Measurements from ENCODE around the gene RGL3. TPM values are rescaled to one million over a fixed set of nuclear protein-coding genes. Genes with fewer than 3 reads are reported as not detected.
"Not testable (repeated sequence)": the region's sequence is repeated elsewhere in the genome, so short reads cannot be mapped to it uniquely, and the experiment has no call there.

RGL3 gene
- total RNA-seq, 1 donor from 2014 or later, result 0.49 TPM

DNA sequence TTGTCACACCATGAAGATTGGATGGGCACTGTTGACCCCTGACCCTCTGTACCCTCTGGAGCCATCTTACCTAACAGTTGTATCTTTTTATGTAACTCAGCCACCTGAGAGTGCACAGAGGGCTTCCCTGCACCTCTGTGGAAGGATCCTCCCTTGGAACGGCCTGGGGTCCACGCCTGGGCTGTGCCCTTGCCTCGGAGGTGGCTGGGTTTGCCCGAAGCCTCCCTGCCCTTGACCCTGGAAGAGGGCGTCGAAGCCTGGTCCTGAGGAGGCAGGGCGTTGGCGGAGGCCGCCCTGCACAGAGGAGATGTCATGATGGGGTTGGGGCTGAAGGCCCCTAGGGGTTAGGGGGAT is 15.6 kb upstream of the RGL3 start:
- H3K4me3 ChIP-seq, result peak overlapping the region; percentile 57
- Mint-ChIP-seq H3K27ac (peak overlapping the region; percentile 94), H3K4me3 (peak overlapping the region; percentile 100), H3K27me3 (ENCODE audit: insufficient read depth, low read depth) (peaks cover 7% of the 10 kb centered on the region), H3K4me1 (peaks cover 21% of the 10 kb centered on the region), H3K9me3 (no peaks in the 10 kb centered on the region), H3K36me3 (peaks cover 13% of the 10 kb centered on the region)
- H3F3A ChIP-seq (ENCODE audit: low read depth), result peaks cover 16% of the 10 kb centered on the region
- no peaks in the 10 kb centered on the region for H3K27me3 ChIP-seq
- peak overlapping the region; percentile 97 for H2AFZ ChIP-seq (replicated peaks)
- H4K20me1 ChIP-seq (ENCODE audit: low read depth), result no peaks in the 10 kb centered on the region
- no peak for DNase-seq (ENCODE audit: low spot score)
- H3K9ac ChIP-seq, result no peak overlapping the region
- TF ChIP-seq, protein P1, sequence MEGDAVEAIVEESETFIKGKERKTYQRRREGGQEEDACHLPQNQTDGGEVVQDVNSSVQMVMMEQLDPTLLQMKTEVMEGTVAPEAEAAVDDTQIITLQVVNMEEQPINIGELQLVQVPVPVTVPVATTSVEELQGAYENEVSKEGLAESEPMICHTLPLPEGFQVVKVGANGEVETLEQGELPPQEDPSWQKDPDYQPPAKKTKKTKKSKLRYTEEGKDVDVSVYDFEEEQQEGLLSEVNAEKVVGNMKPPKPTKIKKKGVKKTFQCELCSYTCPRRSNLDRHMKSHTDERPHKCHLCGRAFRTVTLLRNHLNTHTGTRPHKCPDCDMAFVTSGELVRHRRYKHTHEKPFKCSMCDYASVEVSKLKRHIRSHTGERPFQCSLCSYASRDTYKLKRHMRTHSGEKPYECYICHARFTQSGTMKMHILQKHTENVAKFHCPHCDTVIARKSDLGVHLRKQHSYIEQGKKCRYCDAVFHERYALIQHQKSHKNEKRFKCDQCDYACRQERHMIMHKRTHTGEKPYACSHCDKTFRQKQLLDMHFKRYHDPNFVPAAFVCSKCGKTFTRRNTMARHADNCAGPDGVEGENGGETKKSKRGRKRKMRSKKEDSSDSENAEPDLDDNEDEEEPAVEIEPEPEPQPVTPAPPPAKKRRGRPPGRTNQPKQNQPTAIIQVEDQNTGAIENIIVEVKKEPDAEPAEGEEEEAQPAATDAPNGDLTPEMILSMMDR (IDR thresholded peaks at IDR 0.05), result no peak
- TF ChIP-seq EZH2 (IDR thresholded peaks at IDR 0.05) (no peak), EZH2phosphoT487 (IDR thresholded peaks at IDR 0.05) (no peak)
- H3K4me1 ChIP-seq, result peaks cover 11% of the 10 kb centered on the region
- H3K79me2 ChIP-seq (ENCODE audit: low read depth), result peaks cover 24% of the 10 kb centered on the region
- H3K9me3 ChIP-seq (ENCODE audit: low read depth), result no peaks in the 10 kb centered on the region
- peaks cover 5% of the 10 kb centered on the region for H3K36me3 ChIP-seq
- no peak overlapping the region for H3K27ac ChIP-seq
- H3K4me2 ChIP-seq, result peak overlapping the region; percentile 86

DNA sequence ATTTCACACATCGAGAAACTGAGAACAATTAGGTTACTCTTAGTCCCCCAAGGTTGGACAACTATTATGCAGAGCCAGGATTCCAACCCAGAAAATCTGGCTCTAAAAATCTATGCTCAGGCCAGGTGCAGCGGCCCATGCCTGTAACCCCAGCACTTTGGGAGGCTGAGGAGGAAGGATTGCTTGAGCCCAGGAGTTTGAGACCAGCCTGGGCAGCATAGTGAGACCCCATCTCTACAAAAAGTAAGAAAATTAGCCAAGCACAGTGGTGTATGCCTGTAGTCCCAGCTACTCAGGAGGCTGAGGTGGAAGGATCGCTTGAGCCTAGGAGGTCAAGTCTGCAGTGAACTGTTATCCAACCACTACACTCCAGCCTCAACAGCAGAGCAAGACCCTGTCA is 14.4 kb upstream of the RGL3 start:
- H3K9me3 ChIP-seq (ENCODE audit: low read depth); H2AFZ ChIP-seq (replicated peaks); H3K27me3 Mint-ChIP-seq (ENCODE audit: insufficient read depth, low read depth); DNase-seq (ENCODE audit: low spot score); H3K4me3 Mint-ChIP-seq; H4K20me1 ChIP-seq (ENCODE audit: low read depth); H3K4me2 ChIP-seq; H3K27ac Mint-ChIP-seq; H3K27me3 ChIP-seq; H3K27ac ChIP-seq; H3K9me3 Mint-ChIP-seq; H3K4me3 ChIP-seq; H3K36me3 ChIP-seq; H3K9ac ChIP-seq: not testable (repeated sequence)
- H3K36me3 Mint-ChIP-seq, result peaks cover 11% of the 10 kb centered on the region
- Histone ChIP-seq H3F3A (ENCODE audit: low read depth) (peaks cover 16% of the 10 kb centered on the region), H3K4me1 (peaks cover 11% of the 10 kb centered on the region), H3K79me2 (ENCODE audit: low read depth) (peaks cover 23% of the 10 kb centered on the region)
- peaks cover 21% of the 10 kb centered on the region for H3K4me1 Mint-ChIP-seq

DNA sequence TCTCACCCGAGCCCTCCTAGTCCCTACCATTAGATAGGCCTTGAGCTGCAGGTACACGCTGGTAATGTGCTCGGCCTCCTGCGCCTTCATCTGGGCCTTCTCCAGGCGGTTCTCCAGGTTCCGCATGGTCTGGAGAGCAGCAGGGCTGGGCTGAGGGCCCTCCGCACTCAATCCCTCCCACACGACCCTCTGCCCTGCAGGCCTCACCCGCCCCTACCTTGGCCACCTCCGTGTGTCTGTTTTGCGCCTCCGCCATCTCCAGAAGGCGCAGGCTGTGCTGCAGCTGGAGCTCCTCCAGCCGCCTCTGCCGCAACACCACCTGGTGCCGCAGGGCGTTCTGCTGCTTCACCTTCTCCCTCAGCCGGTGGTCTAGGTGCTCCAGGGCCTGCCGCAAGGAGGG is 7.5 kb upstream of the RGL3 start:
- Histone ChIP-seq H3K4me2 (no peak overlapping the region), H3K27me3 (peaks cover 28% of the 10 kb centered on the region), H3K36me3 (no peaks in the 10 kb centered on the region), H3K4me1 (no peaks in the 10 kb centered on the region), H2AFZ (replicated peaks) (no peak overlapping the region), H4K20me1 (ENCODE audit: low read depth) (no peaks in the 10 kb centered on the region), H3K27ac (no peak overlapping the region), H3K9ac (no peak overlapping the region), H3K4me3 (no peak overlapping the region), H3K9me3 (ENCODE audit: low read depth) (no peaks in the 10 kb centered on the region), H3K79me2 (ENCODE audit: low read depth) (no peaks in the 10 kb centered on the region), H3F3A (ENCODE audit: low read depth) (peaks cover 20% of the 10 kb centered on the region)
- Mint-ChIP-seq H3K36me3 (no peaks in the 10 kb centered on the region), H3K27ac (no peak overlapping the region), H3K4me3 (no peak overlapping the region), H3K9me3 (peaks cover 6% of the 10 kb centered on the region), H3K27me3 (ENCODE audit: insufficient read depth, low read depth) (peaks cover 21% of the 10 kb centered on the region), H3K4me1 (no peaks in the 10 kb centered on the region)
- DNase-seq (ENCODE audit: low spot score), result no peak
- TF ChIP-seq, protein P1 (IDR thresholded peaks at IDR 0.05), result no peak
- TF ChIP-seq EZH2phosphoT487 (IDR thresholded peaks at IDR 0.05), result no peak

DNA sequence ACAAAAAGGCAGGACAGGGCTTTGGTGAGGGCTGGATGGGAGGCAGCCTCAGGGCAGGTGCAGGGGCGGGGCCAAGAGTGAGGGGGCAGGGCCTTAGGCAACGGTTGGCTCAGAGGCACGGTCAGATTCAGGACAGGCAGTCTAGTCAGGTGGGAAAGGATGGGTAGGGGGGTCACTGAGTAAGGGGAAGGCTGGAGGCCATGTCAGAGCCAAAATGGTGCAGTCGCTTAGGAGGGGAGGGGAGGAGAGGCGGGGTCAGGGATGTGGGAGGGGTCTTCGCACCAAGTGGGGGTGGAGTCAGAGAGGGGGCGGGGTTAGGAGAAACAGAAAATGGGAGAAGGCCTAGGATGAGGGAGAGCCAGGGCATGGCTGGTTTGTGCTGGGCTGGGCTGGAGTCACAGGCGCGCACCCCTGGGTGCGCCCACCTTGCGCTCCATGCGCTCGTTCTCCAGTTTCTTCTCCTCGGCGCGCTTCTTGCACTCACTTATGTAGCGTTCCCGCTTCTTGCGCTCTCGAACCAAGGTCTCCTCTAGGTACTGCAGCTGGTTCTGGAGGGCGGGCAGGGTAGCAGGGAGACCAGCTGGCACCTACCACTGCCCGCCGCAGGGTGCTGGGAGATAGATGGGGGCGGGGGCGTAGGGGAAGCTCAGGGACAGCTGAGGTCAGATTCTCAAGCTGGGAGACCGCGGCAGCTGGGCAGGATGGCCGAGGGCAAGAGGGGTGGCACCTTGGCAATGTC is 6.8 kb upstream of the RGL3 start:
- no peak overlapping the region for H3K9ac ChIP-seq
- no peaks in the 10 kb centered on the region for H4K20me1 ChIP-seq (ENCODE audit: low read depth)
- H3K4me1 ChIP-seq, result peaks cover 5% of the 10 kb centered on the region
- Mint-ChIP-seq H3K4me3 (peak overlapping the region; percentile 18), H3K27me3 (ENCODE audit: insufficient read depth, low read depth) (peaks cover 28% of the 10 kb centered on the region), H3K4me1 (peaks cover 6% of the 10 kb centered on the region), H3K9me3 (peaks cover 6% of the 10 kb centered on the region), H3K36me3 (no peaks in the 10 kb centered on the region), H3K27ac (no peak overlapping the region)
- H3F3A ChIP-seq (ENCODE audit: low read depth), result peaks cover 25% of the 10 kb centered on the region
- TF ChIP-seq, protein P1 (IDR thresholded peaks at IDR 0.05), result no peak
- TF ChIP-seq EZH2 (IDR thresholded peaks at IDR 0.05), result no peak
- no peak for TF ChIP-seq EZH2phosphoT487 (IDR thresholded peaks at IDR 0.05)
- no peak overlapping the region for H3K27ac ChIP-seq
- H2AFZ ChIP-seq (replicated peaks), result no peak overlapping the region
- no peaks in the 10 kb centered on the region for H3K9me3 ChIP-seq (ENCODE audit: low read depth)
- H3K4me2 ChIP-seq, result no peak overlapping the region
- DNase-seq (ENCODE audit: low spot score), result no peak
- H3K79me2 ChIP-seq (ENCODE audit: low read depth), result no peaks in the 10 kb centered on the region
- H3K27me3 ChIP-seq, result peaks cover 36% of the 10 kb centered on the region
- H3K36me3 ChIP-seq, result no peaks in the 10 kb centered on the region
- H3K4me3 ChIP-seq, result no peak overlapping the region
